Amniotic stem cell (primary cell): ENCODE results near the gene TMEM128.
"Not testable (repeated sequence)": the region's sequence is repeated elsewhere in the genome, so short reads cannot be mapped to it uniquely, and the experiment has no call there.

ENCODE experiments used
- DNase-seq: peaks from one replicate; lab custom pipeline; 2025; lab: John Stamatoyannopoulos, UW

The TMEM128 gene, protein sequence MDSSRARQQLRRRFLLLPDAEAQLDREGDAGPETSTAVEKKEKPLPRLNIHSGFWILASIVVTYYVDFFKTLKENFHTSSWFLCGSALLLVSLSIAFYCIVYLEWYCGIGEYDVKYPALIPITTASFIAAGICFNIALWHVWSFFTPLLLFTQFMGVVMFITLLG

DNA sequence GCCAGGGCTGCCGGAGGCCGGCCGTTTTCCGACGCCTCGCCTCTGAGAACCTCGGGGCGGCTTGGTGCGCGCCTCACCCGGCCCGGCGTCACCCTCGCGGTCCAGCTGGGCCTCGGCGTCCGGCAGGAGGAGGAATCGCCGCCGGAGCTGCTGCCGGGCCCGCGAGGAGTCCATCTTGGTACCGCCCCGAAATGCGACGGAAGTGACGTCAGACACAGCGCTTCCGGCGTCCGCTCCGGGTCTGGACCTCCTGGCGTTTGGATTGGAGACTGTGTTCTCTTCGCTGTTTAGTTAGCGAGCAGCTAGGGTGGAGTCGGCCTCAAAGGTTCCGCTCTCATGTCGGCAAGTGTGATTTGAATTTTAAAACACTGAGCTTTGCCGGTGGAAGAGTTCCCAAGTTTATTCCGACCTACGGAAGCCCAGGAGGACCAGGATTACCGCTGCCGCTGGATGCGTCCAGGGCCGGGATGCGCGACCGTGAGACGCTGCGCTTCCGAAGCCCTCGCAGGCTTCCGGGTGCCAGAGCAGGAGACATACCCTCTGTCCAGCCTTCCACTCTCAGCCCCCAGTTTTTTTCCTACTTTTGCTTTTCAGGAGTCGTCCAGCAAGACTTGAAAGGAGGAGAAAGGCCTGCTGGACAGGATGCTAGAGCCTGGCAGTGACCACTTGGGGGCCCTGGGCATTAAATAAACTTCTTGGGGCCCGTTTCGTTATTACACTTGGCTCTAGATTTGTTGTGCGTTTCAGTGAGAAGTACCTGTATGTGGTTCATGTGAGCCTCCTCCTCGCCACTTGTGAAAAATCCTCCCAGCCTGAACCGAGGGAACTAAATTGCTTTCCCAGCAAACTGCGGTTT lies at the start of gene TMEM128:
TSS of gene TMEM128 (minus strand) at position 195 of the 856 bp plus-strand sequence. CDS start at position 174, 21 bp downstream.
- peak; percentile 79 for DNase-seq

GRCh38 chr4:4296283-4296846 lies 48.3 kb upstream of the TMEM128 start:
- DNase-seq: no peak

DNA sequence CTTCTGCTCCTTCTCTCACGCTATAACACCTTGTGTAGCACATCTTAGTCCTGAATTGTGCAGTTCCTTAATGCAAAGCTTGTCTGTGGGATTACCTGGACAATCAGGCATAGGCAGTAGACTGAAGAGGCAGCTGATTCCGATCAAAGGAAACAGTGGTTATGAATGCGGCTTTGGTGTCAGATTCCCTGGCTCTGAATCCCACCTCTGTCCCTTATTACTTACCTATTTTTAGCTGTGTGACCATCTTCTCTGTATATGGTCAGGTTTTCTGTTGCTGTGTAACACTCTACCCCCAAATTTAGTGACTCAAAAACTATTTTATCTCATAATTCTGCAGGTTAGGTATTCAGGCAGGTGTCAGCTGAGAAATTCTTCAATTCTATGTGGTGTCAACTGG lies 45.3 kb upstream of the TMEM128 start:
- DNase-seq: no peak

DNA sequence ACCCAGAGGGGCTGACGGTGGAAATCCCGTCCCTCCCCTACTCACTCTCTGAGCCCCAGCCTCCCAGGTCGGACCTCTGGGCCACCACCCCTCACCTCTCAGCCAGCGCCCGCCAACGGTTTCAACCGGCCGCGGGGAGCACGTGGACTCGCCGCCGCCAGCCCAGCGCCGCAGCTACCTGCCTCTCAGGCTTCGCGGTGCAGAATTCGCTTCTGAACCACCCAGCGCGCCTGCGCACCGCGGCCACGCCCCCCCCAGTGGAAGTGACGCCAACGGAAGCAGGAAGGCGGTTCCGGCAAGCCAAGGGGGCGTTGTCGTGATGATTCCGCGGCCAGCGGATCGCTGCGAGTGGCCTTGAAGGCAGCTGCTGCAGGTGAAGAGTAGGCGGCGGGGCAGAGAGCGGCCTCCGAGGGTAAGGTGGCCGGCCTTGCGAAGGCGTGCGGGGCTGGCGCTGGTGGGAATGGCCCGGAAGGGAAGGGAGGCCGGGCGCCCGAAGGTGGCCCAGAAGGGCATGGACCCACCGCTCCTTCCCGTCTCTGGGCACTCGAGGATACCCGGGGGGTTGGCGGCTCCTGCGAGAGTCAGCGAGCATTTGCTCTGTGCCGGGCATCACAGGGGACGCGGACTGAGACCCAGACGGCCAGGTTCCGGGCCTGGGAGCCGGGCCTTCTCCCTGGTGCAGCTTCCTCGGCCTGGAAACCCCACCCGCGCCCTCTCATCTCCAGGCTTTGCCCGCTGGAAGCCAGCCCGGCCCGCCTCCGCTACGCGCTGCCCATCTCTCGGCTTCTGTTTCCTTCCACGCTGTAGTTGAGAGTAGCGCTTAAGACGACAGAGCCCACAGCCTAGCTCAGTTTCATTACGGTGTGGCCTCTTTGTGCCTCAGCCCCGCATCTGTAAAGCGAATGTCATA lies 42.2 kb upstream of the TMEM128 start, which contains the start of the genes LYAR and ZBTB49:
TSS of gene LYAR (minus strand) at position 214 of the 910 bp plus-strand sequence. CDS start 6,412 bp downstream, outside the sequence.
TSS of gene ZBTB49 (plus strand) at position 311 of the 910 bp plus-strand sequence. CDS start 9,695 bp downstream, outside the sequence.
- DNase-seq: peak; percentile 77

DNA sequence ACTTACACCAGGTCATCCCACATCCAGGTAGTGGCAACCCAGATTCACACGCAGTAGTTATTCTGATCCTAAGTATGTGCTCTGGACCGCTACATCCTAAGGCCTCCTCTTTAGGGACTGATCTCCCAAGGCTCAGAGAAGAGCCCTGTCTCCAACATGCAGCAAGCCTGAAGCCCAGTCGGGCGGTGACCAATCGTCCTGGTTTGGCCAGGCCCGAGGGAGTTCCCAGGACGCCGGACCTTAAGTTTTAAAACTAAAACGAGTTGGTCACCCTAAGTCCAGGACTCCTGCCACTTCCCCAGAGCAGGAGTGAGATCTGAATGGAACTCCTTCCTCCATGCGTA lies 41.5 kb upstream of the TMEM128 start:
- DNase-seq: no peak

DNA sequence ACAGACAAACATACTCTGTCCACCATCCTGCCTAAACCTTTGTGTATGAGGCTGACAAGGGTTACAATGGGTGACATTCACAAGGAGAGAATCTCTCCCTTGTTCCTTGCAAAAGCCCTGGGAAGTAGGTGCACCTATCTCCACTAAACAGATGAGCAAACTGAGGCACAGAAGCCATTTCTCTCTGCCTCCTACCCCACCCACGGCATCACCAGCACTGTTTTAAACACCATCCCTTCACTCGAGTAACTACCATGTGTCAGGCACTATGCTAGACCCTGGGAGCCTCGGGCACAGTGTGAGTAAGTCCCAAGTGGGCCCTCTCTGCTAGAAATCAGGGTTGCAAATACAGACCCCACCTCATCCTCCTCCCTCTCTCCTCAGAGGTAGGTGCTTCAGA lies 41.0 kb upstream of the TMEM128 start:
- DNase-seq: no peak

DNA sequence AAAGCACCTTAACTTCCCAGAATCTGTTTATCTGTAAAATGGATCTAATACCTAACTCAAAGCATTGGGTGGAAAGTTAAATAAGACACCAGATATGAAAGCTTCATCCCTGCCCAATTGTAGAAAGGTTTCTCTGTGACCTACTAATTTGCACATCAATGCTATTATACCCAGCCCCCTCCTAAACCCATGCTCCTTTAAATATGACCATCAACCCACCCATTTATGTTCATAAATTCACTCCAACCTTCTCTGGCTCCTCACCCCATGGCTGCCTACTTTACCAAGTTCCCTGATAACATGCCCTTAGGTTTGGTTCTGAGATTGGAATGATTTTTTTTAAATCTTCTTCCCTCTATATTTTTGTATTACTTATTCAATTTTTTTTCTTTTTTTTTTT lies 40.1 kb upstream of the TMEM128 start:
- DNase-seq: no peak

GRCh38 chr4:4284827-4285618 lies 37.0 kb upstream of the TMEM128 start:
- no peak for DNase-seq

DNA sequence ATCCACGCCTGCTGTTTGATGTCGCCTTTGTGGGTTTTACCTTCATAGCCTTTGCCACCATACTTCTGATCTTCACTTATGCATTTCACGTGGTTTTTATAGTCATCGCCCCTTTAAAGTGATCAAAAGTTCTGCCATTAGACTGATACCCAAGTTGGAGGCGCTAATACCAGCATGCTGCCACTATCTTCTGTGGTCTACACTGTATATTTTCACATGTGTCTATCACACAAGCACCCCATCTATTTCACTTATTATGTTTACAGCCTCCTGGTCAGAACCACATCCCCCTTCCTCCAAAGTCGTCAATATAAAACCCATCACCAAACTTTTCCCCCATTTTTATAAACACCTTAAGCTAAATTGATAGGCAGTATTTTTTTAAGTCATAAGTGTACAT lies 33.8 kb upstream of the TMEM128 start:
- DNase-seq: no peak

- DNase-seq: no peak
Observed at GRCh38 chr4:4277531-4277930, 29.5 kb upstream of the TMEM128 start.

DNA sequence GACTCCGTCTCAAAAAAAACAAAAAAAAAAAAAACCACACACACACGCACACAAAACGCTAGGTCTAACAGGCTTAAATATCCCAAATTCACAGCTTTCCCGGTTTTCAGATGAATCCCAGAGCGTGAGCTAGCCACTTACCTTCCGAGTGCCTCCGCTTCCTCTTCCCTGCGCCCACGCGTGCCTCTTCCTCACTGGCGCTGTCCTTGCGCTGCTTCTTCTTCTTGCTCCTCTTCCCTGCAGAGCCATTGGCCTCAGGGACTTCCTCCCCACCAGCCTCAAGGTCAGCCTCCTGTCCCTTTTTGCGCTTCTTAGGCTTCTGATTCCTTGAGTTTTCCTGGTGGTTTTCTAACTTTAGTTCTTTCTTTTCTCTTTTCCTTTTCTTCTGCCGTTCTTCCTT lies 26.2 kb upstream of the TMEM128 start:
- no peak for DNase-seq

DNA sequence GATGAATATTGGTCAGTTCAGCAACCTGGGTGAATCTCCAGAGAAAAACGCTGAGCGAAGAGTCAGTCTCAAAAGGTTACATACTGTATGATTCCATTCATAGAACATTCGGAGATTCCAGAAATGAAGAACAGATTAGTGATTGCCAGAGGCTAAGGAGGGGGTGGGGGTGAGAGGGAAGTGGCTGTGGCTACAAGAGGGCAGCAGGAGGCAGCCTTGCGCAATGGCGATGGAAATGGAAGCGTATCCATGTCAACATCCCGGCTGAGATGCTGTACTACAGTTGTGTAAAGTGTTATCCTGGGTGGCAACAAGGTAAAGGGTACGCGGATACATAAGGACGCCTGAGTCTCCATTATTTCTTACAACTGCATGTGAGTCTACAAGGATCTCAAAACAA lies 23.9 kb upstream of the TMEM128 start:
- DNase-seq: no peak

- no peak for DNase-seq
Observed at GRCh38 chr4:4270529-4270928, 22.5 kb upstream of the TMEM128 start.

GRCh38 chr4:4269856-4270255 lies 21.8 kb upstream of the TMEM128 start:
- DNase-seq: no peak

- DNase-seq: no peak
Observed at GRCh38 chr4:4269331-4269731, 21.3 kb upstream of the TMEM128 start.

- no peak for DNase-seq
Observed at GRCh38 chr4:4268776-4269175, 20.8 kb upstream of the TMEM128 start.

- no peak for DNase-seq
Observed at GRCh38 chr4:4267981-4268380, 20.0 kb upstream of the TMEM128 start.

GRCh38 chr4:4260185-4260751 lies 12.2 kb upstream of the TMEM128 start:
- DNase-seq: peak; percentile 11

DNA sequence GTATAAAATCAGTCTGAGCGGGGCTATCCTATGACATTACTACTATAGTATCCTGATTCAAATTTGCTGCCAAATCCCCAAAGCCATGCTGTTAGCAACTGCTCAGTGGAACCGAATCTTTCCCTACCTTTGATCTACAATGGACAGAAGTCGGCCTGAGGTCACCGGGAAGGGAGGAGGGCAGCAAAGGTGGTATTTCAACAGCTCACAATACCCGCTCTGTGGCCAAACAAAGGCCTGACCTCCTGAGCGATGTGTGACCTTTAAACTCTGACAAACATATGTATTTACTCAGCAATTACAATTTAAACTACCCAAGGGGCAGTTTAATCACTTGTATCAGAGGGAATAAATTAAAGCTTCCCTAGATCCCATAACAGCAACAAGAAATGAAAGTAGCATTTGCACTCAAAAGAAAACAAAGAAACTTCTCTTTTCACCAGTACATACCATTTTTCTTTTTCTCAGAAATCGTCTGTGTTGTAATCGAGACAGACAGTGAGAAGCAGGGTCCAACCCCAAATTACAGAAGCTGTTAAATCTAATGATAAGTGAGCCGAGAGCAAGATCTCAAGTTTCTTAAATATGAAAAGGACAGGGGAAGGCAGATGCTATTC lies 11.6 kb upstream of the TMEM128 start:
- no peak for DNase-seq

DNA sequence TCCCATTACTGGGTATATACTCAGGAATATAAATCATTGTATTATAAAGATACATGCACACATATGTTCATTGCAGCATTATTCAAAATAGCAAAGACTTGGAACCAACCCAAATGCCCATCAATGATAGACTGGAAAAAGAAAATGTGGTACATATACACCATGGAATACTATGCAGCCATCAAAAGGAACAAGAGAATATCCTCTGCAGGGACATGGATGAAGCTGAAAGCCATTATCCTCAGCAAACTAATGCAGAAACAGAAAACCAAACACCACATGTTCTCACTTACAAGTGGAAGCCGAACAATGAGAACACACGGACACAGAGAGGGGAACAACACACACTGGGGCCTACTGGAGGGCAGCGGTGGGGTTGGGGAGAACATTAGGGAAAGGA lies 9.7 kb upstream of the TMEM128 start:
- not testable (repeated sequence) for DNase-seq
